IPS-NIHi7 (cell line): Measurements from ENCODE around the gene ITPR2.

Experiments used
- DNase-seq: peaks from one replicate; pipeline ENCODE4 v3.0.0; 2012; ENCODE audit warnings: mixed read lengths; ENCODE audit errors: extremely low spot score

ITPR2 gene

DNA sequence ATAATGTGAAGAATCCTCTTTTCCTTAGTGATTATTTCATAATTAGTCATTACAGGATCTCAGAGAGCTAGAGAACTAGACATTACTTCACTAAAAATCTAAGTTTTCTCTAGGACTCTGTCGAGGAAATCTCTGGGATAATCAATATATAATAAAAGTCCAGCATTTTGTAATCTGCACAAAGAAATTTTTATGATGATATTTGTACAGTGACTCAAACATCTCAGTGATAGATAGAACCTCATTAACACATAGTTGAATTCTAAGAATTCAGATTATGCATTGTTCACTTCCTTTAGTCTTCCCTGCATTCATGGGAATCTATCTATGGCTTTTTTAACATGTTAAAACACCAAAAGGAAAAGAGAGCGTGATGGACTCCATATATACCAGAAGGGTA is 11.0 kb downstream of the ITPR2 start:
- no peak for DNase-seq

DNA sequence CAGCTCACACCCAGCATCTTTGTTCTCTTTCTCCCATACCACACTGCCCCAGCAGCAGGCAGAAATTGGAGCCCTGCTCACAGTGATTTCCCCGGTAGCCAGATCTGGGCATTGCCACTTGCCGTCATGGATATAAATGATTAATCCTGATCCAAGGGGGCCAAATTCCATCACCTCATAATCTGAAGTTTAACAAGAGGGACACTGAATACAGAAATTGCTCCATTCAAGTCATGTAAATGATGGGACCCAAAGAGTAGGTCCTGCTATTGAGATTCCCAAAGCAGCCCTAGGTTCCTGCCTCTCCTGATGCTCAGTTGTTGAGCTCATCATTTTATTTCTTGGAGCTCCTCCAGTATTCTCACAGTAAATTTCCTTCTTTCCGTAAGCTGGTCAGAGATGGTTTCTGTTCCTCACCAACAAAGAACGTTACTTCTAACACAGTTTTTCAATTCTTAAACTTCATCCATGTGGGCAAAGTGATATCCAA is 11.7 kb downstream of the ITPR2 start:
- no peak for DNase-seq

DNA sequence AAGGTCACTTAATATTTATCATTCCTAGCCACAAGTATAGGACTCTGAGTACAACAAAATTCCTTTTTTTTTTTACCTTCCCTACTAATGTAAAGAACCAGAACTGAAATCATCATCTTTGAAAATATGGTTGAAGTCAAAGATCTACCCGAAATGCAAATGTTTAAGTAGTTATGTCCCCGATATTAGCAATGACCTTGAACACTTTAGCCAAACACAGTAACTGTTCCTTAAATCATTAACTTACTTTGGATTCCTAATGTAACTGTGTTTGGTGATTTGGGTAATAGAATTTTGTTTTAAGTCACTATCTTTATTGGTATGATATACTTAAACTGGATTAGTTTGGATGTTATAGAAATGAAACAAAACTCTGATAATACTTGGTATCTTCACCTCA is 14.4 kb downstream of the ITPR2 start:
- DNase-seq = no peak

DNA sequence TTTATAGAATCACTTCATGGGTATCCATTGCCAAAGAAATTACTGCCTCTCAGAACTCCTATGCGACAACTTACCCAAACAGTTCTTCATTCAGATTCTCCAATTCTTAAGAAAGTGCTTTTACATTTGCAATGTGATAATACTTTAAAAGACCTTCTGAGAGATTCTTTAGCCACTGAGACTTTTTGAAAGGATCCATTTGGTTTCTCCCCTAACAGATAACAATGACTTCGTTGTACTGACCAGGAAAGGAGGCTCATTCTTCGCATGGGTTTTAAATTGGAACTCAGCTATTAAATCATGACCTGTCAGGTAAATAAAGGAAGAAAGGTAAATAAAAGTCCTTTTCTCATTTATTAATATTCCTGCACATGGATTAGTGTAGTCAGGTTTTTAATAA is 14.8 kb downstream of the ITPR2 start:
- no peak for DNase-seq

DNA sequence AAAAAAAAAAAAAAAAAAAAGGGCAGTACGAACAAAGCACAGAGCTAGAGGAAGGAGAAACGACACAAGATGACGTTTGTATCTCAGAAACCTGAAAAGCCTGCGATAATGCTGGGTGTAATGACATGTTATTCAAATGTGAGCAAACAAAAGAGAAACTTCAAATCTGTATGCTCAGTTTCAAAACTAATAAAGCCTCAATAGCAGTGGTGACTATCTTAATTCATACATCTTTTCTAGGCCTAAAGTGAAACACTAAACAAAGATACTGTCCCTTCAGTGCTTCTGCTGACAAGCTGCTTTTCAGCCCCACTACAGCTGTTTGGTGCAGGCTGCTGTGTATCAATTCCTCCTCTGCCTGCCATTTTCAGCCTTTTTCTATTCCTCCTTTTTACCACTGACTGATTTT is 15.8 kb downstream of the ITPR2 start:
- no peak for DNase-seq

DNA sequence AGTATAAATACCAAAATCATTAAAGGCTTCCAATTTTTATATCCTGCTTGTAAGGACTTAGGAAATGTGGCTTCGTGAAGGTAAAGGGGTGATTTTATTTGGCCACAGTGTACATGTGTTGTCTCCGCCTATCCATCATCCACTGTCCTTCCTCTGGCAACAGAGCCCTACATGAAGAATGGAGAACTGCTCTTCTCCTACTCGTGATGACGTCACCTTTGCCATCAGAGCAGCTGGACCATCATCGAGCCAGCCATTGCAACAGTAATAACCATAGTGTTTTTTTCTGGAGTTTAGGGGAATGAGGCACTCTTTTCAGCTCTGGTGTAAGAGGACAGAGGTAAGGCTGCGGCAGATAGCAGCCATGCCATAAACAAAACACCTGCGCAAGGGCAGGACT is 19.2 kb downstream of the ITPR2 start:
- DNase-seq = no peak

DNA sequence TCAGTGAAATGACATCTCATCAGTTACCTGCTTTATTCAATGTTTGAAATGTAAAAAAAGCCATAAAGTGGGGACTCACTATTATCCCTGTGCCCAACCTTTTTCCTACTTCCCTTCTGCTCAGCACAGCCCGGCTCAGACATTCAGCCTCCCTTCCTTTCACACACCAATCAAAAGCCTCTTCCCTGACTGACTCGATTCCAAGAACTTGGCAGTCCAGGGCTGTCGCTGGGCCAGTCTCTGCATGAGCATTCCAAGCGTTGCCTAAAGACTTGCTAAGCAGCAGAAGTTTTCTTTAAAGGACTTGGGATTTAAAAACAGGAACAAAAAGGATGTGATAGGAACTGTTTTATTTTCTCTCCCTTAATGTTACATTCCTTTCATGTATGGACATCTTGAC is 22.7 kb downstream of the ITPR2 start:
- DNase-seq = peak; percentile 31

DNA sequence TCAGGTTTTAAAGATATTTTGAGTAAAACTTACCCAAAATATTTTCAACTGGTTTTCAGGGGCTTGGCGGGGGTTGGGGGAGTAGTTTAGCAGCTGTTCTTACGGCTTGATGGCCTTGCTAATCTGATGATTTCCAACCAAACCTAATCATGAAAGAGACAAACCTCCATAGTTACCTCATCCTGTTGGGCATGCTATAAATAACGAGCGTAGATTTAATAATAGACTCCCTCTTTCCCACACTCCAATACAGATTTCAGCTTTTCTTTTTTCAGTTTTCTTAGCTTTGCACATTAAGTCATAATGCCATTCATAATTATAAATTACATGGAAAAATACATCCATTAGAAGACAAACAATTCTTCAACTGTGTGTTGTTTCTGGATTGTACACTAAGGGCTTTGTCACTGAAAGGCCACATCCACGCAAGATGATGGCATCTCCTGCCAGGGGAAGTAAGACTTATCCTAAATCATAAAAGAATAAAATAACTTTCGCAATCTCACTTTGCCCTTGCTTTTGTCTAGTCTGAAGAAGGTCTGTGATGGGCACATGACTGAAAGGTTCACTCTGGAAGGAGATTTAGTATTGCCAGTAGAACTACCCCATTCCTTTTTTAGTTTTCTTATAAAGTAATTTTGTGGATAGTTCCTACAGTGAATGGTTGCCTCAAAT is 23.2 kb downstream of the ITPR2 start:
- DNase-seq = no peak

DNA sequence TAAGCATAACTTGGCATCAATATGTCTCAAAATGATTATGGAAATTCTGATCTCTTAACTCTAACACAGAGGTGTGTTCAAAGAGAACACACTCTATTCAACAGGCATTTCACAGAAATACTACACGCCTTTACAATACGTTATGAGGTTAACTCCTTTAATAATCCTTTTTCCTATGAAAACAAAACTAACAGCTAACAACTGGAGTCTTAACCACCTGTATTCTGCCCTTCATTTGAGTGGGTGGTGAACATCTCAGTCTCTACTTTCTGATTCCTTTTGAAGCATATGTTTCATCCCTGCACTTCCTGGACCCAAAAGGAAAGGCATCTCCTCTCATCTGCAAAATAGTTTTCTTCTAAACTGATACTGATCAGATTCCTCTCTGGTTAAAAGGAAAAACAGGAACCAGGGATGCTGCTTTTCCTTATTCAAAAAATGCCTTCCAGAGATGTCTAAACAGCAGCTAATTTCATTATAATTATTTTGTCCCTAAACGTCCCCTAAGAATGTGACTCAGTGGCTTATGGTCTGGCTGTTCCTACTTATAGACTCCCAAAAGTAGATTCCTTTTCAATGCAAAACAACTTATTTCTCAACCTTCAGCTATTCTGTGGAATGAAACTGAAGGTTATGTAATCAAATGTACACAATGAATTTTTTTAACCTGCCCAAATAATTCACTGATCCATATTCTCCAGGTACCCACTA is 24.1 kb downstream of the ITPR2 start:
- no peak for DNase-seq

DNA sequence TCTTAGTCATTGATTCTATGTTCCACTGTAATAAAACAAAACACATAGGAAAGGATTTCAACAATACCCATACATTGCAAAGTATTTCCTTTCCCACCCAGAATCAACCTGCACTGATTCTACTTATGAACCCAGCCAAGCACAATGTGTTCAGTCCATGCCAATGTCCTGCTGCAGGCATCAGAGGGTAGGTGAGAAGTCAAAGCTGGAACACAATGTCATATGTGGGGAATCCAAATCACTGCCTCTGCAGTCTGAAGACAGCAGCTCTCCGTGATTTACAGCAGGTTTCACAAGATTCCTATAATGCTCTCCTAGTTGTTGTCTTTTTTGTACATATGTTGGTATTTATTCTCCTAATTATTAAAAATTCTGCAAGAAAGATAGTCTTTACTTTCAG is 25.7 kb downstream of the ITPR2 start:
- DNase-seq = no peak

DNA sequence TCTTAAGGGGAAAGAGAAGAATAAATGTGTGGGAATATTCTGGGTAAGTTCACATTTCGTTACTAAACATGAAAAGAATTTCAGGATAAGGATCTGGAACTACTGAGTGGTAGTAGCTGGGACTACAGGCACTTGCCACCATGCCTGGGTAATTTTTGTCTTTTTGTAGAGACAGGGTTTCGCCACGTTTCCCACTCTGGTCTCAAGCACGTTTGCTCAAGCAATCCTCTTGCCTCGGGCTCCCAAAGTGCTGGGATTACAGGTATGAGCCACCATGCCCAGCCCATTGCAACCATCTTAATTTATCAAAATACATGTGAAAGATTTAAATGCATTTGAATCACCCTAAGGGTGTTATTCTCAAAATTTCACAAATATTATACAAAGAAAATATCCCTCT is 26.4 kb downstream of the ITPR2 start:
- DNase-seq = no peak

DNA sequence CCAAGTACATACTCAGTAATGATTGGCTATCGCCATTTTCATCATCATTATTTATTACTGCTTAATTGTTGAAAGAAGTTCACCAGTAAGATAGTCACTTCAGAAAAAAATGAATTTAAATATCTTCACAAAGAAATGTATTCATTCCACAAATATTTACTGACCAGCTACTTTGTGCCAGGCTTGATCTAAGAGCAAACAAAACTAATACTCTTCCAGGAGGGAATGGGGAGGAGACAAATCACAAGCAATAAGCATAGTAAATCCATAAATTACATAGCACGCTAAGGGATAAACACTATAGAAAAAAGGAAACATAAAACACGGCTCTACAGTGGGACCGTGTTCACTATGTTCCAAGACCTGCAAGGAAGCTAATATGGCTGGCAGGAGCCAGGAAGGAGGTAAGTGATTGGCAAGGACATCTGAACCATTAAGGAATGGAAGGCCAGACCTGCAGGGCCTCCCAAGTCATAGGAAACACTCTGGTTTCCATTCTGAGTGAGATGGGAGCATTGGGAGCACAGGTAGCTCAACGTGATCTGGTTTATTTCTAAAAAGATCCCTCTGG is 27.5 kb downstream of the ITPR2 start:
- DNase-seq = no peak

DNA sequence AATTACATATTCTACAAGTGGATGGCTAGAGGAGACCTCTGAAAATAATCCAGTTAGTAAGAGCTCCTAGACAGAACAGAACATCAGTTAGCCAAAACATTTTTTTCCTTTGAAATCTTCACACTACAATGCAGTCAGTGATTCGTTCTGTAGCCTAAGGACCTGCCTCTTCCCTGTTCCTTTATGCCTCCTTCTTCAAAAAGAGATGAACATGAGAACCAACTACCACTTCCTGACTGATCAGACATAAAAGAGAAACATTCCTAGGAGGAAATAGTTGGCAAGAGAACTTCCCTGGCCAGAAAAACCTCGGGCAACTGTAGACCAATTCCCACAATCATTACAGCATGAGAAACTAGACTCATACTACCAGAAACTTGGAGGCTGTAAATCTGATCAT is 29.4 kb downstream of the ITPR2 start:
- DNase-seq = no peak

DNA sequence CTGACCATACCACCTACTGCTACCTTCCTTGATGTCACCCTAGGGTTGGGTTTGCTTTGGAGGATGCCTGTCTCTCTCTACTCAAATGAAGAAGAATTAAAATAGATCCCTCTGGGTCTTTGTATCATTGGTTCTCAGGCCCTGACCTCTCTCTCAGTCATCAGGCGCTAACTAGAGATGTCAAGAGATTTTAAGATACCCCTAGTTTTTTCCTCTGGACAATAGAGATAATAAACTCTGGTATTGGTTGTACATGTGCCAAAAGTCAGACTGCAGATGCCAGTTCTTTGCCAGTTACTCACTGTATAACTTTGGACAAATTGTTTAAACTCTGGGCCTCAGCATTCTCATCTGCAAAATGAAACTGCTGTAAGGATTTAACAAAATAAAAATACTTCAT is 31.5 kb downstream of the ITPR2 start:
- no peak for DNase-seq

DNA sequence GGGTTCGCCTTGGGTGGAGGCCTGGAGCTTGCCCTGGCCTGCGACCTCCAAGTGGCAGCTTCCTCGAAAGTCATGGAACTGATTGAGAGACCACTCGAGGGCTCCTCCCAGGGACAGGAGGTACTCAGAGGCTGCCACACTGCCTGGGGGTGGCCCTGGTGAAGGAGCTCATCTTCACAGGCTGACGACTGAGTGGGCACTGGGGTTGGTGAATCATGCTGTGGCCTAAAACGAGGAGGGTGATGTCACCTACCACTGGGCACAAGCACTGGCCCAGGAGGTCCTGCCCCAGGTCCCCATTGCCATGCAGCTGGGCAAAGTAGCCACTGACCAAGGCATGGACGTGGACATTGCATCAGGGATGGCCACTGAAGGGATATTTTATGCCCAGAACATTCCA is 32.1 kb downstream of the ITPR2 start:
- DNase-seq = no peak

DNA sequence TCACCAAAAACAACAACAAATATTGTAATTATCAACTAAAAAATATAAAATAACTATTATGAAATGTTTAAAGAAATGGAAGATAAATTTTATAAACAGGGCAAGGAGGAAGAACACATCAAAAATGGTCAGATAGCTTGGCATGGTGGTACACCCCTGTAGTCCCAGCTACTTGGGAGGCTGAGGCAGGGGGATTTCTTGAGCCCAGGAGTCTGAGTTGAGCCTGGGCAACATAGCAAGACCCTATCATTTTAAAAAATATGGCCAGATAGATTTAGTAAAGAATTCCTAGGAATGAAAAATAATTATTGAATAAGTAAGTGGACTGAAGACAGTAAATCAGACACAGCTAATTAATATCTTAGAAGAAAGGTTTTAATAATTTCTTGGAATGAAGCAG is 32.6 kb downstream of the ITPR2 start:
- DNase-seq = no peak

DNA sequence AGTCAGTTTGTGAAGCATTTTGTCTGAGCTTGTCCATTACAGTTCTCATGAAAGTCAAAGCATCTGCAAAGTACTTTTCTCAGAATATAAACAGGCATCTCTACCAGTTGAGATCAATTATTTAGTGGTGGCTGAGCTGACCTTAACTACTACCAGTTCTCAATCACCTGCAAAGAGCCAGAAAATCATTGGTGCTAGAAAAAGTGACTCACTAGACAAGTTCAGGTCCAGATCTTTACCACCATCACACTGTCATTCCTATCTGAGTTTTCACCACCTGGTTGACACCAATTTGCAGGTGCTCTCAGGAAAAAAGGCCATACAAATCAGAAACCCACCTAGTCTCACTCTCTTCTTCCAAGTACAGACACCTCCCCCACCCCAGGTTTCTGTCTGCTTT is 33.3 kb downstream of the ITPR2 start:
- no peak for DNase-seq

DNA sequence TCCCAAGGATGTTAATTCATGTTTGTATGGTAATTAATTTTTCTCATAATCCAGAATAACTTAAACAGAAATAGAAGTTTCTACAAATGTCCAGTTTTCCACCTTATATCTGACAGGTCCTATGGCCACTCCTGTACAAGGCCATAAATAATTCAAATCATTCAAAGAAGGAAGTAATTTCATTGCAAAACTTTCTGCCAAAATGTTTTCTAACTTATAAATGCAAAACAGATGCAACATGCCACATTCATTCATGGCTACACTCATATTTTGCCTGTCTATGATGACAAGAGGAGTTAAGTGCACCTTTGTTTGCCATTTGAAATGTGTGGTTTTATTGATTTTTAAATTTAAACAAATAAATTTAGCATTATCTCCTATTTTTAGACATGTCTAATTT is 34.4 kb downstream of the ITPR2 start:
- DNase-seq = no peak

DNA sequence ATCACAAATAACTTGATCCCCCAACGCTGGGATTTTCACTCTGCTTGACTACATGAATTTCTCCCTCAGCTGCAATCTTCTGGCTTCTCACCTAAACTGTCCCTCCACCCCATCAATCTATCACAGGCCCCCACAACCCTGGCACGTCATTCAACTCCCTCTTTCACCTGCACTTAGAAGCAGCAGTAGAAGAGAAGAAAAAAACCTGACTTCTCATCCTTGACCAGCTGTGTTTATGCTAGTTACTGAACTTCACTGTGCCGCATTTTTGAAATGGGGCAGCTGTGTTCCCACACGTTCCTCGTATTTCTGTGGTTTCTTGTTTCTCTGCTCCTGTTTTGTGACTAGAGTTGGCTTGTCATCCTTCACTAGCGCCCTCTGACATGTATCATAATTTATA is 35.0 kb downstream of the ITPR2 start:
- no peak for DNase-seq

DNA sequence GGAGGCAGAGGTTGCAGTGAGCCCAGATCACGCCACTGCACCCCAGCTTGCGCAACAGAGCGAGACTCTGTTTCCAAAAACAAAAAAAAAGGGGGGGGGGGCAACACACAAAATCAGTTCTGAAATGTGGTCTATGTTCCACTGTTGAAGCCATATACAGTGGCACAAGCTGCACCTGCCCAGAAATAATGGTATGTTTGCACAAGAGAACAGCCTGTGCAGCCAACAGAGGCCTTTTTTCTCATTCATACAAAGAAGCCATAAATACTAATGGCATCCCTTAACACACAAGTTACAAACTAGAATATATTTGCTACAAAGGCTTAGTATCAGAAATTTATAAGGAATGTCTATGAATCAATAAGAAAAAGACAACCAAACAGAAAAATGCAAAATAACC is 37.1 kb downstream of the ITPR2 start:
- no peak for DNase-seq

DNA sequence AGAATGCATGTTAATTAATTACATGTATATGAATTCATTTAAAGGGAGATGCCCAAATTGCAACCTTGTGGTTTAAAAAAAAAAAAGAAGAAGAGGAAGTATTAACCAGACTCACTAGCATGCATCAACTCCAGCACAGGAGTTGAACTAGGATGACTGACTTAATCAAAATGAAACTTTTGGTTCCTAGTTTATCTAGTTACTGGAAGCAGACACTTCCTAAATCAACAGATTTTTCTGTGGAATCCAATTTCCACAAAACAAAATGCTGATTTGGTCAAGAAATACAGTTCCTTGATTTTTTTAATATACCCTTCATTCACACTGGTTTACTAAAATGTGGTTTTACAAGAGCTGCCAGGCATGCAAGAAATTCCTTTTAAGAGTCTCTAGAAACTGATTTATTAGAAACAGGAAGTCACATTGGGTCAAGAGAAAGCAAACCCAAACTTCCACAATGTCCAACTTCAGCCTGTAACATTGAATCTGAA is 41.6 kb downstream of the ITPR2 start:
- DNase-seq = no peak

DNA sequence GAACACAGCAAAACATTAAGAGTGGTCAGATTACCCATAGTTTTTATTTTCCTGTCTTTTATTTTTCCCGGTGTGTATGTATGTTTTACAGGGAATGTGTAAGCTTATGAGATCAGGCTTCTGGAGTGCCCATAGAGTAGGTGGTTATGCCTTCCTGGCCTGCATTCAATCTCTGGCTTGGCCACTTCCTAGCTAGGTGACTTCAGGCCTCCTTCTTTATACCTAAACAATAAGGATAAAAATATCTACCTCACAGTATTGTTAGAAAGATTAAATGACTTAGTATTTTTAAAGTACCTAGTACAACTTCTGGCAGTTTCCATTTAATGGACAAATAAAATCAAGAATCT is 42.4 kb downstream of the ITPR2 start:
- no peak for DNase-seq
